Neural progenitor cell (in vitro differentiated cells): Measurements from ENCODE around the gene ANO2. TPM values are rescaled to one million over a fixed set of nuclear protein-coding genes. Genes with fewer than 3 reads are reported as not detected.

ENCODE experiments used
- DNase-seq: peaks from one replicate; pipeline ENCODE4 v3.0.0-alpha.2; 2016; ENCODE audit warnings: low spot score
- H2AFZ ChIP-seq: fragments of 200-600 bp; sonication (generic); replicated peaks from 2 replicates; pipeline ENCODE4 v1.6.1; 2016; ENCODE audit warnings: antibody characterized with exemption
- H3F3A ChIP-seq: fragments of 200-600 bp; sonication (generic); 2 replicates; pipeline ENCODE4 v1.6.1; 2016; ENCODE audit warnings: antibody characterized with exemption, low read depth
- H3K27ac ChIP-seq: fragments of 200-600 bp; sonication (generic); 2 replicates; pipeline ENCODE4 v1.5.1; 2016; ENCODE audit warnings: mild to moderate bottlenecking
- H3K27me3 ChIP-seq: fragments of 200-600 bp; sonication (generic); 2 replicates; pipeline ENCODE4 v1.6.1; 2016; ENCODE audit warnings: mild to moderate bottlenecking, moderate library complexity
- H3K36me3 ChIP-seq: fragments of 200-600 bp; sonication (generic); 2 replicates; pipeline ENCODE4 v1.5.1; 2016
- H3K4me1 ChIP-seq: fragments of 200-600 bp; sonication (generic); 2 replicates; pipeline ENCODE4 v1.6.1; 2016; ENCODE audit warnings: mixed run types
- H3K4me2 ChIP-seq: fragments of 200-600 bp; sonication (generic); 2 replicates; pipeline ENCODE4 v1.6.1; 2016
- H3K4me3 ChIP-seq: fragments of 200-600 bp; sonication (generic); 2 replicates; pipeline ENCODE4 v1.5.1; 2016
- H3K79me2 ChIP-seq: fragments of 200-600 bp; sonication (generic); 2 replicates; pipeline ENCODE4 v1.6.1; 2016; ENCODE audit warnings: low read depth
- H3K9ac ChIP-seq: fragments of 200-600 bp; sonication (generic); 2 replicates; pipeline ENCODE4 v1.6.1; 2016
- H3K9me3 ChIP-seq: fragments of 200-600 bp; sonication (generic); 2 replicates; pipeline ENCODE4 v1.5.1; 2016; ENCODE audit warnings: low read depth
- H4K20me1 ChIP-seq: fragments of 200-600 bp; sonication (generic); 2 replicates; pipeline ENCODE4 v1.6.1; 2016; ENCODE audit warnings: low read depth
- H3K27ac Mint-ChIP-seq: 3 replicates; pipeline ENCODE4 v1.8.0; 2021; ENCODE audit warnings: mixed read lengths
- H3K27me3 Mint-ChIP-seq: 2 replicates; pipeline ENCODE4 v1.8.0; 2022; ENCODE audit warnings: low read depth, mild to moderate bottlenecking, inconsistent platforms, moderate library complexity, mixed read lengths; ENCODE audit not compliant: insufficient read depth
- H3K36me3 Mint-ChIP-seq: 3 replicates; pipeline ENCODE4 v1.8.0; 2021; ENCODE audit warnings: mixed read lengths
- H3K4me1 Mint-ChIP-seq: 3 replicates; pipeline ENCODE4 v1.8.0; 2021; ENCODE audit warnings: mixed read lengths
- H3K4me3 Mint-ChIP-seq: 3 replicates; pipeline ENCODE4 v1.8.0; 2021; ENCODE audit warnings: mild to moderate bottlenecking, moderate library complexity, mixed read lengths
- H3K9me3 Mint-ChIP-seq: 3 replicates; pipeline ENCODE4 v1.8.0; 2020; ENCODE audit warnings: mixed read lengths
- EZH2 ChIP-seq: fragments of 200-600 bp; sonication (generic); IDR thresholded peaks from 2 replicates; pipeline ENCODE4 v1.6.1; 2017; ENCODE audit warnings: antibody characterized with exemption, mild to moderate bottlenecking, moderate library complexity
- EZH2phosphoT487 ChIP-seq: fragments of 200-600 bp; sonication (generic); IDR thresholded peaks from 2 replicates; pipeline ENCODE4 v1.6.1; 2017; ENCODE audit warnings: antibody characterized with exemption
- total RNA-seq: library from RNA; depleted of rRNA; stranded (reverse); fragments of >200 nt; gene quantifications from 2 replicates; pipeline ENCODE4 v1.2.3, GENCODE V29; 2015; ENCODE audit warnings: low replicate concordance
- TF ChIP-seq, protein P1 (sequence below): fragments of 200-600 bp; sonication (generic); IDR thresholded peaks from 2 replicates; pipeline ENCODE4 v1.5.1; 2017; ENCODE audit warnings: antibody characterized with exemption, mild to moderate bottlenecking

The ANO2 gene
- total RNA-seq, 1 donor from 2014 or later, result 4.8 TPM

DNA sequence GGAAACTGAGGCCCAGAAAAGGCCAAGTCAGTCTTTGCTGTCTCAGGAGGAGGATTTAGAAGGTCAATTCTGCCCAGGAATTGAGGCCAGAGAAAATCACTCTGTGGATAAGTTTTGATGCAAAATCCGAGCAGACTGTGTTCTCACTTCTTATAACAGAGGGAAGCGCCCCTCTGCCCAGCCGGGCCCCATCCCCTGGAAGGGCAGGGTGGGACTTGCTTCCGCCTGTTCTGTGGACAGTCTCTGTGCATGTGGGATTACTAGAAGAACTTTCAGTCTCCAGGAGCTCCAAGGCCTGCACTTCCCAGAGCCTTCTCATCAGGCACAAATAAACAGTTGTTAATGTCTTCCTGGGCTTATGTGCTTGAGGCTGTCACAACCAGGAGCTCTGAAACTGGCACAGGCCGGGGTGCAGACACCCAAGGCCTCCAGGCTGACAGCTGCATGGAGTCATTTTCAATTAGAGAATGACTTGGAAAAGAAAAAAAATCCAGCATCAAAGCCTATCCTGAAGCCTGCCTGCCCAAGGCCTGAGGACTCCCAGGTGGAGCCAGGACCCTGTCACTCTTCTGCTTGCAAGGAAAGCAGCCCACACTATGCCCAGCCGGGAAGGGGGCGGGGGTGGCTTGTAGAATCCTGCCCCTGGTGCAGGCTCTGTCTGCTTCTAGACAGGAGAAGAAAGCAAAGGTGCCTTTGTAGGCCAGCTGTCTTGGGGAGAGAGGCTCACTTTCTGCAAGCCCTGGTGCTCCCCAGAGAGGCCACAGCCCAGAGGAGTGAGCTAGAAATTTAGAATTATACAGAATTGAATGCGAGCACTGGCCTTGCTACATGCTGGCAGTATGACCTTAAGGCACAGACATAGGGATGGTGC is 428.5 kb downstream of the ANO2 start:
- no peaks in the 10 kb centered on the region for H3K9me3 Mint-ChIP-seq
- no peak overlapping the region for H3K27ac ChIP-seq
- H4K20me1 ChIP-seq, result no peaks in the 10 kb centered on the region
- H3K4me2 ChIP-seq, result peak overlapping the region; percentile 6
- no peak overlapping the region for H3K4me3 ChIP-seq
- no peaks in the 10 kb centered on the region for H3K9me3 ChIP-seq
- H3K36me3 Mint-ChIP-seq, result no peaks in the 10 kb centered on the region
- DNase-seq, result no peak
- no peaks in the 10 kb centered on the region for H3F3A ChIP-seq
- no peak overlapping the region for H3K9ac ChIP-seq
- peaks cover 12% of the 10 kb centered on the region for H3K27me3 Mint-ChIP-seq
- H3K27ac Mint-ChIP-seq, result no peak overlapping the region
- TF ChIP-seq EZH2 (no peak), EZH2phosphoT487 (no peak)
- TF ChIP-seq, protein P1, sequence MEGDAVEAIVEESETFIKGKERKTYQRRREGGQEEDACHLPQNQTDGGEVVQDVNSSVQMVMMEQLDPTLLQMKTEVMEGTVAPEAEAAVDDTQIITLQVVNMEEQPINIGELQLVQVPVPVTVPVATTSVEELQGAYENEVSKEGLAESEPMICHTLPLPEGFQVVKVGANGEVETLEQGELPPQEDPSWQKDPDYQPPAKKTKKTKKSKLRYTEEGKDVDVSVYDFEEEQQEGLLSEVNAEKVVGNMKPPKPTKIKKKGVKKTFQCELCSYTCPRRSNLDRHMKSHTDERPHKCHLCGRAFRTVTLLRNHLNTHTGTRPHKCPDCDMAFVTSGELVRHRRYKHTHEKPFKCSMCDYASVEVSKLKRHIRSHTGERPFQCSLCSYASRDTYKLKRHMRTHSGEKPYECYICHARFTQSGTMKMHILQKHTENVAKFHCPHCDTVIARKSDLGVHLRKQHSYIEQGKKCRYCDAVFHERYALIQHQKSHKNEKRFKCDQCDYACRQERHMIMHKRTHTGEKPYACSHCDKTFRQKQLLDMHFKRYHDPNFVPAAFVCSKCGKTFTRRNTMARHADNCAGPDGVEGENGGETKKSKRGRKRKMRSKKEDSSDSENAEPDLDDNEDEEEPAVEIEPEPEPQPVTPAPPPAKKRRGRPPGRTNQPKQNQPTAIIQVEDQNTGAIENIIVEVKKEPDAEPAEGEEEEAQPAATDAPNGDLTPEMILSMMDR, result no peak
- H3K79me2 ChIP-seq, result no peaks in the 10 kb centered on the region
- peaks cover 33% of the 10 kb centered on the region for H3K4me1 ChIP-seq
- no peak overlapping the region for H2AFZ ChIP-seq
- no peak overlapping the region for H3K4me3 Mint-ChIP-seq
- H3K36me3 ChIP-seq, result no peaks in the 10 kb centered on the region
- no peaks in the 10 kb centered on the region for H3K27me3 ChIP-seq
- peaks cover 16% of the 10 kb centered on the region for H3K4me1 Mint-ChIP-seq

DNA sequence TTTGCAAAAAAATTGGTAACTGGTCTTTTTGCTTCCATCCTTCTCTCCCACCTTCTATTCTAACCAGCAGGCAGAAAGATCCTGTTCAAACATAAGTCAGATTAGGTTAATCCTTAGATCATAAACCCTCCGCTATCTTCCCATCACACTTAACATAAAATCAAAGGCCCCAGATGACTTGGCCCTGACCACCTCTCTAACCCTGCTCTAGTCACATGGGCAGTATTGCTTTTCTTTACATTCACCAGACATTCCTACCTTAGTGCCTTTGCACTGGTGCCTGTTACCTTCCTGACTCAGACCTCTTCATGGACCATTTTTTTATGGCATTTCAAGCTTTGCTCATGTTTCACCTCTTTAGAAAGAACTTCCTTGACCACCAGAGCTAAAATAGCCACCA is 429.6 kb downstream of the ANO2 start:
- H3F3A ChIP-seq, result no peaks in the 10 kb centered on the region
- Mint-ChIP-seq H3K4me3 (no peak overlapping the region), H3K36me3 (no peaks in the 10 kb centered on the region), H3K4me1 (peaks cover 16% of the 10 kb centered on the region), H3K27me3 (peaks cover 8% of the 10 kb centered on the region), H3K9me3 (no peaks in the 10 kb centered on the region), H3K27ac (no peak overlapping the region)
- H3K9ac ChIP-seq, result no peak overlapping the region
- no peaks in the 10 kb centered on the region for H3K9me3 ChIP-seq
- peaks cover 33% of the 10 kb centered on the region for H3K4me1 ChIP-seq
- no peak overlapping the region for H3K4me2 ChIP-seq
- no peak for TF ChIP-seq EZH2phosphoT487
- TF ChIP-seq EZH2, result no peak
- TF ChIP-seq, protein P1, result no peak
- H3K4me3 ChIP-seq, result no peak overlapping the region
- no peaks in the 10 kb centered on the region for H4K20me1 ChIP-seq
- no peaks in the 10 kb centered on the region for H3K79me2 ChIP-seq
- H3K27me3 ChIP-seq, result no peaks in the 10 kb centered on the region
- H3K36me3 ChIP-seq, result no peaks in the 10 kb centered on the region
- DNase-seq, result no peak
- no peak overlapping the region for H3K27ac ChIP-seq
- no peak overlapping the region for H2AFZ ChIP-seq

DNA sequence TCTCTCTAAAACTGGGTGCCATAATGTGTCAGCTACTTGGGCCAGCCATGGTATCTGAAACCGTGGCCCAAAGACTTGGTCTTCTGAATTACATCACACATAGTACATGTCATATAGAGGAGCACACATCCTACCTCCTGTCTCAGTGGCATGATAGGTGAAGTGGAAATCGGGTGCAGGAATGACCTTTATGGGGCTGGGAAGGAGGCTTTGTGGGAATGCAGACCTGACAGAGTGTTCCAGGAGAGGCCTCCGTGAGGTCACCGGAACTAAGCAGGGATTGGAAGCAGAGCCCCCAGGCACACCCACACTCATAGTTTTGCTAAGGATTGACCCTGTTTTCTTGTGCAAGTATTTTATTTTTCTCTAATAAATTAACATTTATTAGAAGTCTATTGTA is 430.5 kb downstream of the ANO2 start:
- no peak for DNase-seq
- Histone ChIP-seq H3F3A (no peaks in the 10 kb centered on the region), H3K27me3 (no peaks in the 10 kb centered on the region), H4K20me1 (no peaks in the 10 kb centered on the region), H3K36me3 (no peaks in the 10 kb centered on the region), H3K4me2 (no peak overlapping the region), H2AFZ (no peak overlapping the region), H3K79me2 (no peaks in the 10 kb centered on the region), H3K4me1 (peaks cover 33% of the 10 kb centered on the region), H3K9ac (no peak overlapping the region), H3K4me3 (no peak overlapping the region), H3K27ac (no peak overlapping the region), H3K9me3 (no peaks in the 10 kb centered on the region)
- Mint-ChIP-seq H3K27me3 (peaks cover 7% of the 10 kb centered on the region), H3K27ac (no peak overlapping the region), H3K4me1 (peaks cover 15% of the 10 kb centered on the region), H3K4me3 (no peak overlapping the region), H3K36me3 (no peaks in the 10 kb centered on the region), H3K9me3 (no peaks in the 10 kb centered on the region)
- TF ChIP-seq, protein P1, result no peak
- TF ChIP-seq EZH2, result no peak
